K562 (cell line): ENCODE results near the gene CD163. TPM values are rescaled to one million over a fixed set of nuclear protein-coding genes. Genes with fewer than 3 reads are reported as not detected.
A peak's percentile ranks its signal among the peaks of the same experiment; 100 is the strongest.

Source experiments
- CC2D1A ChIP-seq: fragments of 450-650 bp; IDR thresholded peaks from 2 replicates; pipeline ENCODE4 v1.6.1; 2017; ENCODE audit warnings: mild to moderate bottlenecking
- CREM ChIP-seq: IDR thresholded peaks from 2 replicates; pipeline ENCODE4 v1.6.1; 2014; ENCODE audit warnings: antibody characterized with exemption, low read depth
- E2F6 ChIP-seq, 2 experiments: IDR thresholded peaks; 2 replicates each; pipeline ENCODE4 v1.6.1; 2011; ENCODE audit warnings: borderline replicate concordance in 1 of 2, control low read depth in 1 of 2, low read depth in 1 of 2, low read length in 1 of 2, mild to moderate bottlenecking in 1 of 2, mixed read lengths in 1 of 2, moderate library complexity in 1 of 2; ENCODE audit not compliant: insufficient read depth in 1 of 2, insufficient read length in 1 of 2, poor library complexity in 1 of 2, severe bottlenecking in 1 of 2; ENCODE audit errors: extremely low read depth in 1 of 2
- EGR1 ChIP-seq: fragments of 450-650 bp; conservative IDR thresholded peaks from 2 replicates; pipeline ENCODE4 v1.6.1; 2017; ENCODE audit warnings: mild to moderate bottlenecking
- FOS ChIP-seq: IDR thresholded peaks from 3 replicates; pipeline ENCODE4 v1.6.1; 2011; ENCODE audit not compliant: insufficient read length; ENCODE audit errors: extremely low read depth
- IFI16 ChIP-seq: fragments of 250-450 bp; sonication (Bioruptor Pico); IDR thresholded peaks from 2 replicates; pipeline ENCODE4 v2.1.2; 2022; ENCODE audit warnings: mild to moderate bottlenecking, inconsistent platforms
- JUNB ChIP-seq: fragments of 450-650 bp; formaldehyde crosslinking; conservative IDR thresholded peaks from 2 replicates; pipeline ENCODE4 v1.4.0; 2020; ENCODE audit warnings: mild to moderate bottlenecking
- MED1 ChIP-seq: sonication (generic); formaldehyde crosslinking; IDR thresholded peaks from 2 replicates; pipeline ENCODE4 v1.8.1; 2023; ENCODE audit warnings: missing genetic modification reagents, borderline replicate concordance
- NFXL1 ChIP-seq: fragments of 450-650 bp; formaldehyde crosslinking; IDR thresholded peaks from 2 replicates; pipeline ENCODE4 v1.4.0; 2021; ENCODE audit warnings: mild to moderate bottlenecking
- NR4A1 ChIP-seq, 2 experiments: fragments of 250-450 bp in 1 of 2; fragments of 450-650 bp in 1 of 2; sonication (Bioruptor Pico) in 1 of 2; IDR thresholded peaks; 2 replicates each; pipeline versions ENCODE4 v1.4.0 to v1.6.1; 2016 to 2020; ENCODE audit warnings: mild to moderate bottlenecking in 2 of 2, missing compliant biosample characterization in 1 of 2, missing genetic modification characterization in 1 of 2, moderate library complexity in 1 of 2
- OTX1 ChIP-seq: fragments of 450-650 bp; formaldehyde crosslinking; IDR thresholded peaks from 2 replicates; pipeline ENCODE4 v1.4.0; 2022; ENCODE audit warnings: mild to moderate bottlenecking
- PHB ChIP-seq: fragments of 250-450 bp; sonication (Bioruptor Pico); IDR thresholded peaks from 2 replicates; pipeline ENCODE4 v1.5.0; 2021
- PHF8 ChIP-seq: fragments of 200-600 bp; sonication (generic); IDR thresholded peaks from 2 replicates; pipeline ENCODE4 v1.6.1; 2012; ENCODE audit warnings: mixed run types, mild to moderate bottlenecking, inconsistent platforms, low read length, moderate library complexity, borderline replicate concordance
- RBBP5 ChIP-seq: fragments of 200-600 bp; sonication (generic); IDR thresholded peaks from 2 replicates; pipeline ENCODE4 v1.6.1; 2012; ENCODE audit warnings: borderline replicate concordance, mild to moderate bottlenecking, low read length, control low read depth, inconsistent platforms; ENCODE audit not compliant: insufficient read depth, poor library complexity, severe bottlenecking
- RREB1 ChIP-seq: fragments of 250-450 bp; sonication (Bioruptor Pico); IDR thresholded peaks from 2 replicates; pipeline ENCODE4 v1.4.0; 2020
- SMC3 ChIP-seq: conservative IDR thresholded peaks from 2 replicates; pipeline ENCODE4 v1.6.1; 2011; ENCODE audit warnings: low read depth, low read length, improper control_type of control experiment; ENCODE audit not compliant: insufficient read depth
- TGIF2 ChIP-seq: sonication (generic); formaldehyde crosslinking; IDR thresholded peaks from 2 replicates; pipeline ENCODE4 v1.8.1; 2022; ENCODE audit warnings: mild to moderate bottlenecking, missing genetic modification reagents, moderate library complexity
- USF1 ChIP-seq: sonication (generic); formaldehyde crosslinking; IDR thresholded peaks from 2 replicates; pipeline ENCODE4 v1.9.0; 2022; ENCODE audit warnings: mild to moderate bottlenecking, missing genetic modification reagents
- ZC3H4 ChIP-seq: sonication (generic); formaldehyde crosslinking; IDR thresholded peaks from 2 replicates; pipeline ENCODE4 v1.9.0; 2021; ENCODE audit warnings: missing genetic modification reagents, borderline replicate concordance
- polyA plus RNA-seq, 8 experiments: library from polyadenylated mRNA; depleted of rRNA in 4 of 8; stranded (reverse) in 5 of 8; unstranded in 3 of 8; fragments of >200 nt; fragmentation: Nextera tagmentation in 2 of 8; fragmentation: Illumina TruSeq in 1 of 8; extraction: Ambion mirVana in 2 of 8; extraction: Trizol in 1 of 8; gene quantifications; 2 replicates each; pipeline versions ENCODE4 v1.2.1 to v1.2.3, GENCODE V29; 2011 to 2014; ENCODE audit warnings: inconsistent platforms in 1 of 8, missing spikeins in 1 of 8
- total RNA-seq, 7 experiments: library from RNA; depleted of rRNA in 6 of 7; stranded (reverse); fragments of >200 nt in 6 of 7; fragmentation: Illumina TruSeq in 2 of 7; extraction: Trizol in 2 of 7; gene quantifications; 2 replicates each; pipeline versions ENCODE4 v1.2.1 to v1.2.3, GENCODE V29; 2011 to 2021; ENCODE audit warnings: low replicate concordance in 1 of 7

The CD163 gene
- total and polyA plus RNA-seq, 9 of the 15 experiments (the other 6 are each of a cell fraction or from before 2014, with no cell fraction given), result 0.62 TPM; not detected in 8

GRCh38 chr12:7439579-7440505 lies 63.7 kb downstream of the CD163 start (continued):
- TF ChIP-seq RREB1 (CRISPR knock-in tag) (no peak), USF1 (CRISPR knock-in tag) (no peak), PHF8 (peak; percentile 60; the same call in 1 of the 2 replicates), CREM (0 out of 2 replicates have a peak, but pooled peaks have one; percentile 7), NR4A1 (CRISPR knock-in tag; IDR thresholded peaks at IDR 0.05) (no peak), NR4A1 (tag; IDR thresholded peaks at IDR 0.05) (0 out of 2 replicates have a peak, but pooled peaks have one; percentile 22), SMC3 (no peak), E2F6 (IDR thresholded peaks at IDR 0.05; ENCODE audit: borderline replicate concordance in 1 of 2, extremely low read depth in 1 of 2, insufficient read depth in 1 of 2, insufficient read length in 1 of 2, low read depth in 1 of 2, low read length in 1 of 2, poor library complexity in 1 of 2, severe bottlenecking in 1 of 2) (peak; percentile 85 to 91), MED1 (CRISPR knock-in tag) (no peak), PHB (CRISPR knock-in tag) (no peak), ZC3H4 (CRISPR knock-in tag) (no peak), JUNB (no peak), RBBP5 (no peak), EGR1 (no peak), IFI16 (no peak), NFXL1 (CRISPR knock-in tag) (no peak), TGIF2 (CRISPR knock-in tag) (no peak), FOS (no peak), OTX1 (CRISPR knock-in tag) (no peak), CC2D1A (no peak)
